HG03378 (cell line): ENCODE results near the gene SYS1.

Source experiments
- ATAC-seq: cut with Tn5 transposase; IDR thresholded peaks from one replicate; pipeline ENCODE4 v1.9.1; 2021; ENCODE audit warnings: mild to moderate bottlenecking, moderate library complexity; ENCODE audit not compliant: unreplicated experiment

Gene SYS1

GRCh38 chr20:45355209-45356084, 7.5 kb upstream of the SYS1 start:
- ATAC-seq = no peak

- no peak for ATAC-seq
These were observed 4.5 kb upstream of the SYS1 start for GRCh38 chr20:45358282-45359068.

GRCh38 chr20:45359069-45359405, 3.9 kb upstream of the SYS1 start:
- no peak for ATAC-seq

GRCh38 chr20:45359406-45360148, 3.4 kb upstream of the SYS1 start:
- ATAC-seq = no peak

GRCh38 chr20:45361793-45362192, 1.2 kb upstream of the SYS1 start:
- no peak for ATAC-seq

- ATAC-seq = no peak
These were observed 896 bp downstream of the SYS1 start for GRCh38 chr20:45363611-45364492.

- ATAC-seq = no peak
These were observed 2.6 kb downstream of the SYS1 start for GRCh38 chr20:45365444-45365970.

- ATAC-seq = no peak
These were observed 3.2 kb downstream of the SYS1 start for GRCh38 chr20:45366192-45366591.

- ATAC-seq = no peak
These were observed 3.7 kb downstream of the SYS1 start for GRCh38 chr20:45366631-45367030.

- no peak for ATAC-seq
These were observed 4.2 kb downstream of the SYS1 start for GRCh38 chr20:45367126-45367525.

GRCh38 chr20:45368221-45368980, 5.4 kb downstream of the SYS1 start:
- ATAC-seq = peak; percentile 77

GRCh38 chr20:45370571-45371160, 7.7 kb downstream of the SYS1 start:
- ATAC-seq = no peak

GRCh38 chr20:45372241-45372640, 9.3 kb downstream of the SYS1 start:
- ATAC-seq = no peak

GRCh38 chr20:45372646-45373352, 9.8 kb downstream of the SYS1 start:
- no peak for ATAC-seq

GRCh38 chr20:45373353-45374100, 10.6 kb downstream of the SYS1 start:
- peak; percentile 49 for ATAC-seq

- ATAC-seq = no peak
These were observed 11.1 kb downstream of the SYS1 start for GRCh38 chr20:45374101-45374467.

GRCh38 chr20:45374966-45375365, 12.0 kb downstream of the SYS1 start:
- no peak for ATAC-seq

GRCh38 chr20:45377269-45377668, 14.3 kb downstream of the SYS1 start:
- ATAC-seq = no peak
